Activated naive CD4-positive, alpha-beta T cell (primary cell): ENCODE data around the gene RAE1.
"Not testable (repeated sequence)": the region's sequence is repeated elsewhere in the genome, so short reads cannot be mapped to it uniquely, and the experiment has no call there.

ENCODE experiments used
- DNase-seq, 4 experiments: peaks; one replicate each; lab custom pipeline; 2025; lab: John Stamatoyannopoulos, UW

Gene RAE1

GRCh38 chr20:57326667-57327455, 24.2 kb upstream of the RAE1 start:
- DNase-seq = no peak

- DNase-seq = no peak
Observed at GRCh38 chr20:57327820-57328219, 23.2 kb upstream of the RAE1 start.

DNA sequence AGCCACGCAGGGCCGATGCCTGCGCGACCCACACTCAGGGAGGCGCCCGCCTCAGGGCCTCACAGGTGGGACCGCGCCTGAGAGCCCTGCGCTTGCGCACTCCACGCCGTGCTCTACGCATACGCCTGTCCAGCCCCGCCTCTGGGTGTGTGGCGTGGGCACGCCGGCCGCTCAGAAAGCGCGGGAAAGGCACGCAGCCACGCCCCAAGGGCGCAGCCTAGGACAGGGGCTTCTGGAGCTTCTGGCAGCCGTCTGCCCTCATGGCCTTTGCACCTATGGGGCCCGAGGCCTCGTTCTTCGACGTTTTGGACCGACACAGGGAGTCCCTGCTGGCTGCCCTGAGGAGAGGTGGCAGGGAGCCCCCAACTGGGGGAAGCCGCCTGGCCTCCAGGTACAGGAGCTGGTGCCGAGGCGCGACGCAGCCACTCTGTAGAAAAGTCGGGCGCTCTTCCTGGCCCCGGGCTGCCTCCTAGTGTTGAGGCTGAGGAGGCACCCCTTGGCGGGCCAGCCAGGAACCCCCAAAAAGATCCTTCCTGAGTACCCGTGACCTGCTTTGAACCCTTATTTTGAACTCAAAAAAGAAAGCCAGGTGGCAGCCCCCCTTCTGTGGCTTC, 21.3 kb upstream of the RAE1 start, which contains the start of gene SPO11:
Gene SPO11, plus strand, starts transcription at position 196 of the 614 bp plus-strand sequence. Its CDS starts 65 bp downstream, at position 261.
- DNase-seq = no peak

GRCh38 chr20:57330998-57331397, 20.1 kb upstream of the RAE1 start:
- DNase-seq = no peak

GRCh38 chr20:57332105-57333089, 18.7 kb upstream of the RAE1 start:
- DNase-seq = no peak

- no peak for DNase-seq
Observed at GRCh38 chr20:57335392-57335791, 15.7 kb upstream of the RAE1 start.

DNA sequence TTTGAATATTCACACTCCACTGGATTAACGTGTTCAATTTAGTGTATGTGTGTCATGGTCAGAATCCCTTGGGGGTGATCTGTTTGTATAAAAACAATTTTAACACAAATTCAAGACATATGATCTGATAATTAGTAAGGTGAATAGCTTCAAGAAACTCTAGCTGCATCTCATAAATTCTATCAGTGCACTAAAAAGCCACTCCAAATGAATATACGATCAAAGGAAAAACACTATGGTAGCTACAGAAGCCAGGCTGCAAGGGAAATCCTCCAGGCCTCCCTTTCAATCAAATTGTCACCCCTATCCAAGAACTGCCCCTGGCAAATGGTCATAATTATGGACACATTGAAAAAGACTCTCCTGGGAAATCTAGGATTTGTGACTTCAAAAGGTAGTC, 9.4 kb upstream of the RAE1 start:
- no peak for DNase-seq

DNA sequence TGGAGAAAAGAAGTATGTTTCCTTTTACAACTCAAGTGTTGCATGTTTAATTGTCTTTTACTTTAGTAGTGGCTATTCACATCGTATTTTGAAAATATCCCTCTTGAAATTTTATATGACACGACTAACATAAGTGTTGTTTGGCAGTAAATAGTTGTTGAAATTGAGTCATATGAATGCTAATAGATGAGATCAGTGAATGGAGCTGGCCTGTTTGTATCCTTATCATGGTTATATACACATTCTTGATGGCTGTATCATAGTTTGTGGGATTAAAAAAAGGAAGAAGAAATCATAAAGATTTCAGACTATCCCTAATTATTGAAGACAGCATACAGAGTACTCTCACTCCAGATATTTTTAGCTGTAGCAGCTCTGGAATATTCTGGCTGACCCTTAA, 8.2 kb upstream of the RAE1 start:
- no peak for DNase-seq

DNA sequence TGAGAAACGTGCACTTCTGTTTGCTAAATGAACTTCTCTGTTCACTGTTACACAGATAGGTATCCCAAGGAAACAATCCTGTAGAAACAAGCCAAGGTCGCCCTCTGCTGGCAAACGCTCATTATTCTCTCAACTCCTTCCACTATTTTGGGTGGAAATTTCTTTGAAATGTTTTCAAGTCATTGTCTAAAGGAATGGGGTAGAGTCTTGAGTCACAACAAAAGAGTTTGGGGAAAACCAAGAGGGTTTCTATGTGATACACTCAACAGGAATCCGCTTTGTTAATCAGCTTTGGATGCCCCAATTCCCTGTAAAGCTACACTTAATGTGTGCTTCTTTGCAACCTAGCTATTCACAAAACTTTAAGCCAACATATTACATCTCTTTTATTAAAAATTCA, 4.6 kb upstream of the RAE1 start:
- DNase-seq = peak; percentile 4 to 64 (median 47)

- no peak for DNase-seq
Observed at GRCh38 chr20:57347393-57347792, 3.7 kb upstream of the RAE1 start.

- DNase-seq = not testable (repeated sequence)
Observed at GRCh38 chr20:57348200-57348921, 2.7 kb upstream of the RAE1 start.

GRCh38 chr20:57348922-57349574, 2.0 kb upstream of the RAE1 start:
- not testable (repeated sequence) for DNase-seq

DNA sequence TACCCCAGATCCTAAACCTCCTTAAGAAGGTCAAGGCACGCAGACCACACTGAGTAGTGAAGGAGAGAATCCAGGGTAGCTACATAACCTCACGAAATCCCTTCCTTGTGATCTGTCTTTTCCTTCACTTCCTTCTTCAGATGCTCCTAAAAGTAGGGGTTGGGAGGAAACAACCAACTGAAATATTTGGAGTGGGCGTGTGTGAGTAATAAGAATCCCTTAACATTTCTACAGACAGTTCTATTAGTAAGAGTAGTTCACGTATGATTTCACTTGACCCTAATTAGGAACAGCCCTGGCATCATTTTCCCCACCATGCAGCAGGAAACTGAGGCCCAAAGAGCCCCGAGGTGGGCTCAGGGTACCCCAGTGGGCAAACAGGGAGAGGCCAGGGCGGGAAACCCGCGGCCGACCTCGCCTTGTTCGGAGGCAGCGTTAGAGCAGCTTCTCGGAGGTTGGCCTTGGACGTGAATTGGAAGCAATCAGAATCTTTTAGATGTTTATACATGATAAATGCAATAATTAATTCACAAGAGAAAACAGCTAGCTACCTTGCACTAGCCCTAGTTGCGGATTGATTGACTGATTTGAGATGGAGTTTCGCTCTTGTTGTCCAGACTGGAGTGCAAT, 859 bp upstream of the RAE1 start:
- DNase-seq = no peak

GRCh38 chr20:57350726-57351041, 371 bp upstream of the RAE1 start:
- DNase-seq = not testable (repeated sequence)

DNA sequence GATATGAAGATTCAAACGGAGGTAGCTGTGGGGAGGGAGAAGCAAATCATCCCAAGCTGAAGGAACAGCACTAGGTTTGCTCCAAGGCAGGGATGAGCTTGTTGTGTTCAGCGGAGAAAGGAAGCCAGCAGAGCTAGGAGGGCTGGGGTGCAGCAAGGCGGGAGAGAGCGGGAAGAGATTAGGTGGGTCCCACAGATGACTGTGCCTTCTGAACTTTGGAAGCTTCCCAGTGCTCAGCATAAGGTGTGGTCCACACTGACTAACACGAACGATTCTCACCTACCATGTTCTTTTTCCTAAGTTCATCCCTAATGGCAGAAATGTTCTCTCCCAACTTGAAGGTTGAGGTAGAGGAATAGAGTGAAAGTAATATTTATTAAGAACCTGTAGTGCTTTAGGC, 1.2 kb downstream of the RAE1 start:
- no peak for DNase-seq

DNA sequence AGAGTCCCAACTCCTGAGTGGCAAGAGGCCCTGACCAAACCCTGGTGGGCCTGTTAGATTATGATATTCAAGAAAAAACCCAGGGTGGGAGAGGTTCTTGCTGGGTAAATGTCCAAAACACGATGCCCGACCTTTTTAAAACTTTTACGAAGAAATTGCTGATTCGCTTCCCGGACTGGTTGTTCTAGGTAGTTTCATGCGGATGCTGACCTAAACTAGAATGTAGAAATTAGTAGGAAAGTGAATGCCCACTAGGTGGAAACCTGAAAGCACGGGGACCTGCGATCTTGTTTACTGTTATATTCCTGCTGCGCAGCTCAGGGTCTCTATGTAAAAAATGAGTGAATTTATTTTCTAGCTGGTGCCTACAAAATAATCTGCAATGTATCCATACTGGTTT, 2.3 kb downstream of the RAE1 start:
- DNase-seq = no peak

DNA sequence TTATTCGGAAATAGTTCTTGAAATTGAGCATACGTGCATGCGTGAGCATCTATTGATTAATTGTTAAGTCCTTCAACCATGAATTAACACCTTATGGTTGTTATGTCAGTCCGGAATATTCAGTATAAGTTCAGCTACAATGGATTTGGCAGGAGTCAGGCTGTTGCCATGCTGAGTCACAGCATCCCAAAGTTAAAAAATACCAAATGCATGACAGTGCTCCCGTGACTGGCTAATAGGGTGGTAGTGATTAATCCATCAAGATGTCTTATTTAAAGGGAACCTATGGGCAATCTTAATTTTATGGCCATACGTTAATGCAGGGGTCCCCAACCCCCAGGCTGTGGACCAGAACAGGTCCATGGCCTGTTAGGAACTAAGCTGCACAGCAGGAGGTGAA, 10.5 kb downstream of the RAE1 start:
- DNase-seq = no peak

DNA sequence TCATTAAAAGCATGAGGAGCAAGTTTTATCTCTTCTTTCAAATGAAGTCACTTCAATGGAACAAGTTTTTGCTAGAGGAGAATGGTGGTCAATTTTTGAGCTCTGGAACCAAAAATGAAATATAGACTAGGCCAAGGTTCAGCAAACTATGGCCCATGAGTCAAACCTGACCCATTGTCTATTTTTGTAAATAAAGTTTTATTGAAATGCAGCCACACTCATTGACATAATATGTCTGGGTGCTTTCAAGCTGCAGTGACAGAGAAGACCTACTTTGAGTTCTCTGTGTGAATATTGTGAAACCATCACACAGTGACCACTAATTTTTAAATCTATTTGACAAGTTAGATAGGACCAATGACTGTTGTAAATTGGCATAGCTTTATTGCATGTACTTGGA, 13.4 kb downstream of the RAE1 start:
- DNase-seq = no peak

DNA sequence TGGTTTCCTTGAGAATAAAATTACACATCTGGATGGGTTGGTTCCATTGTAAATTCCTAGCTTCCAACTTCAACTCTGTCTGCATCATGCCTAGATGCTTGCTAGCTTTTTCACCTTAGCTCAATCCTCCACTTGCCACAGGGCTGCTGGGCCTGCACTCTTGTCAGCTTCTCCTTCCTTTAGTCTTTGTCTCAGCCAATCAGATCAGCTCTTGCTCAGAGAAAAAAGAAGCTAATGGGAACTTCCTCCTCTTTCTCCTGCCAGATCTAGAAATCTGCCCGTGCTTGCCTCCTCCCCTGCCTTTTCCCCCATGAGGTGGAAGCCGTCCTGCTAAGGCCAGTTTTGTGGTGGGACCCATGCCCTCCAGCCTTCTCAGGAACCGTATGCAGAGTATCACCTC, 18.5 kb downstream of the RAE1 start:
- DNase-seq = no peak

DNA sequence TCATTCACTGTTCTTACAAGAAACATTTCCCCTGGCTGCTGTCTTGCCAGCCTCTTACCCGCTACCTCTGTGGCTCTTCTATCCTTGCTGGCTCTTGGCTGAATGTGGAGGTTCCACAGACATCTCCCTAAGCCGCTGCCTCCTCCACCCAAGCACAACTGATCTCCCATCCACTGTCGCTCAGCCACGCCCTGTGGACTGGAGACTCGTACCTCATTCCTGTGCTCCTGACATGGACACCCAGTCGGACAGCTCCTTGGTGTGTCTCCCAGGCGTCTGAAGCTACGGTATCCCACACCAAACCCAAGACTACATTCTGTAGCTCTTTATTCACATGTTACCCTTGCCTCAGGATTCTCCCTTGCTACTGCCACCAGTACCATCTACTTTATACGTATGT, 19.3 kb downstream of the RAE1 start:
- no peak for DNase-seq

GRCh38 chr20:57371363-57371762, 20.3 kb downstream of the RAE1 start:
- no peak for DNase-seq
